Kidney (tissue), 14 donors: Measurements from ENCODE around the gene MRGPRD. TPM values are rescaled to one million over a fixed set of nuclear protein-coding genes. Genes with fewer than 3 reads are reported as not detected.

Source experiments
- DNase-seq, 5 donors: peaks; one replicate each; pipeline ENCODE4 v3.0.0-alpha.2; 2013 to 2020
- FAIRE-seq: peaks from 2 replicates; lab custom pipeline; 2012; peaks lifted over from hg19 to GRCh38; lab: Jason Lieb, UNC
- H3K27ac ChIP-seq, 2 donors: one replicate each; pipeline ENCODE4 v1.7.0; 2013; ENCODE audit warnings: low read depth in 2 of 2, low read length in 2 of 2, inconsistent platforms in 1 of 2
- H3K27me3 ChIP-seq: one replicate; pipeline ENCODE4 v1.7.1; 2013; ENCODE audit warnings: low read length, inconsistent platforms; ENCODE audit not compliant: control insufficient read depth, insufficient read depth
- H3K36me3 ChIP-seq, 3 donors: one replicate each; pipeline versions ENCODE4 v1.7.0 to v1.7.1; 2013; ENCODE audit warnings: low read length in 3 of 3, control low read depth in 1 of 3, inconsistent platforms in 1 of 3; ENCODE audit not compliant: insufficient read depth in 3 of 3, control insufficient read depth in 2 of 3
- H3K4me1 ChIP-seq, 3 donors: one replicate each; pipeline versions ENCODE4 v1.7.0 to v1.7.1; 2013; ENCODE audit warnings: low read length in 3 of 3, inconsistent platforms in 1 of 3, low read depth in 1 of 3; ENCODE audit not compliant: control insufficient read depth in 2 of 3, insufficient read depth in 2 of 3
- H3K4me3 ChIP-seq, 3 donors: one replicate each; pipeline versions ENCODE4 v1.7.0 to v1.8.1; 2013; ENCODE audit warnings: low read length in 3 of 3, control low read depth in 1 of 3, inconsistent platforms in 1 of 3
- H3K9ac ChIP-seq, 3 donors: one replicate each; pipeline versions ENCODE4 v1.7.0 to v1.7.1; 2013; ENCODE audit warnings: low read length in 3 of 3, control low read depth in 1 of 3, inconsistent platforms in 1 of 3
- H3K9me3 ChIP-seq, 3 donors: one replicate each; pipeline versions ENCODE4 v1.7.0 to v1.7.1; 2013; ENCODE audit warnings: low read length in 3 of 3, control low read depth in 1 of 3, inconsistent platforms in 1 of 3; ENCODE audit not compliant: control insufficient read depth in 2 of 3, insufficient read depth in 1 of 3
- CTCF ChIP-seq: IDR thresholded peaks from 3 replicates; pipeline ENCODE4 v1.5.1; 2012; ENCODE audit warnings: mild to moderate bottlenecking, moderate library complexity, borderline replicate concordance; ENCODE audit not compliant: insufficient read depth; ENCODE audit errors: extremely low read depth
- intact Hi-C: fragments of 100-400 bp; cut with DNase I; formaldehyde crosslinking; loops from one replicate; pipeline ENCODE4 v1.11.1; 2022
- polyA plus RNA-seq: library from polyadenylated mRNA; stranded (reverse); fragments of 350-450 nt; fragmentation: Illumina TruSeq; extraction: RNeasy Lipid Tissue Mini Kit (QIAGEN cat#74804); gene quantifications from one replicate; pipeline ENCODE4 v1.2.3, GENCODE V29; 2014; ENCODE audit warnings: low read depth, low replicate concordance; ENCODE audit not compliant: insufficient read depth
- total RNA-seq: library from RNA; stranded (reverse); fragmentation: NEBNext Ultra II Directional; extraction: Animal tissue kit (Norgen Biotek cat#: 25700); gene quantifications from one replicate; pipeline ENCODE4 v1.2.1, GENCODE V29; 2021
- donor health status: control.
- donor health status: control.
- donor health status: control.
- donor health status: control.
- donor health status: control.
- donor health status: DM: yes; HTN: yes; CAD: no.
- donor health status: Normal renal cell carcinoma (clear cell type).

MRGPRD gene
- total and polyA plus RNA-seq, 2 donors from 2014 or later, result not detected

GRCh38 chr11:68932358-68932757 lies 48.4 kb downstream of the MRGPRD start:
- DNase-seq (peak in 1 of 5 donors; percentile 37), FAIRE-seq (no peak)
- TF ChIP-seq CTCF, result no peak

DNA sequence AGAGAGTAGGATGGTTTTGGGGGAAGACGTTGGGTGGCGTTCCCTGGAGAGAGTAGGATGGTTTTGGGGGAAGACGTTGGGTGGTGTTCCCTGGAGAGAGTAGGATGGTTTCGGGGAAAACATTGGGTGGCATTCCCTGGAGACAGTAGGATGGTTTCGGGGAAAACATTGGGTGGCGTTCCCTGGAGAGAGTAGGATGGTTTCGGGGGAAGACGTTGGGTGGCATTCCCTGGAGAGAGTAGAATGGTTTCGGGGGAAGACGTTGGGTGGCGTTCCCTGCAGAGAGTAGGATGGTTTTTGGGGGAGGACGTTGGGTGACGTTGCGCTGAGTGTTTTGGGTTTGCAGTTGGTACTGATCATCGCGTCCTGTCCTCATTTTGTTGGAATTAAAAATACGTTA lies 48.9 kb downstream of the MRGPRD start:
- H3K27me3 ChIP-seq, result no peaks in the 10 kb centered on the region
- H3K9ac ChIP-seq, result no peak overlapping the region
- no peaks in the 10 kb centered on the region for H3K9me3 ChIP-seq
- H3K36me3 ChIP-seq, result peaks cover 0 to 28% (median 9%) of the 10 kb centered on the region in 3 donors
- intact Hi-C loops, result no loop called here
- DNase-seq (peak in 1 of 5 donors; percentile 13), FAIRE-seq (no peak)
- no peaks in the 10 kb centered on the region for H3K4me1 ChIP-seq
- H3K27ac ChIP-seq, result no peak overlapping the region
- no peak overlapping the region for H3K4me3 ChIP-seq
- TF ChIP-seq CTCF, result no peak

More at GRCh38 chr11:68932358-68932757, 48.4 kb downstream of the MRGPRD start:
- Histone ChIP-seq H3K27ac (no peak overlapping the region), H3K4me1 (no peaks in the 10 kb centered on the region), H3K4me3 (no peak overlapping the region), H3K9ac (no peak overlapping the region), H3K9me3 (no peaks in the 10 kb centered on the region), H3K36me3 (peaks cover 0 to 30% (median 12%) of the 10 kb centered on the region in 3 donors), H3K27me3 (no peaks in the 10 kb centered on the region)
- intact Hi-C loops, result no loop called here

GRCh38 chr11:68930991-68931855 lies 49.6 kb downstream of the MRGPRD start:
- FAIRE-seq (no peak), DNase-seq (peak in 1 of 5 donors; percentile 50)
- H3K4me1 ChIP-seq, result no peaks in the 10 kb centered on the region
- H3K4me3 ChIP-seq, result no peak overlapping the region
- intact Hi-C loops, result no loop called here
- H3K9me3 ChIP-seq, result no peaks in the 10 kb centered on the region
- H3K9ac ChIP-seq, result no peak overlapping the region
- H3K36me3 ChIP-seq, result peaks cover 0 to 25% (median 6%) of the 10 kb centered on the region in 3 donors
- no peaks in the 10 kb centered on the region for H3K27me3 ChIP-seq
- TF ChIP-seq CTCF, result no peak
- no peak overlapping the region for H3K27ac ChIP-seq

Other genes with a start within 250 kb of the MRGPRD start
- gene TESMIN, start 229.5 kb downstream of the MRGPRD start, total RNA-seq, result 8.7 TPM
- 3.8 TPM for gene TESMIN, start 229.5 kb downstream of the MRGPRD start, polyA plus RNA-seq
- gene CPT1A, start 139.1 kb downstream of the MRGPRD start, total RNA-seq, result 61.5 TPM
- gene CPT1A, start 139.1 kb downstream of the MRGPRD start, polyA plus RNA-seq, result 51.3 TPM
- gene MRPL21, start 77.2 kb downstream of the MRGPRD start, total RNA-seq, result 45.0 TPM
- 147 TPM for gene MRPL21, start 77.2 kb downstream of the MRGPRD start, polyA plus RNA-seq
- 19.6 TPM for gene IGHMBP2, start 77.1 kb downstream of the MRGPRD start, total RNA-seq
- 8.8 TPM for gene IGHMBP2, start 77.1 kb downstream of the MRGPRD start, polyA plus RNA-seq
- 9.3 TPM for gene MRGPRF, start 32.3 kb upstream of the MRGPRD start, total RNA-seq
- gene MRGPRF, start 32.3 kb upstream of the MRGPRD start, polyA plus RNA-seq, result 19.0 TPM
- 22.4 TPM for gene TPCN2, start 67.9 kb upstream of the MRGPRD start, total RNA-seq
- 12.9 TPM for gene TPCN2, start 67.9 kb upstream of the MRGPRD start, polyA plus RNA-seq
- gene SMIM38, start 174.9 kb upstream of the MRGPRD start, total RNA-seq, result 0.63 TPM
- 0.19 TPM for gene SMIM38, start 174.9 kb upstream of the MRGPRD start, polyA plus RNA-seq